HAP-1 (cell line): ENCODE data around the gene MRPL50.
"Not testable (repeated sequence)": the region's sequence is repeated elsewhere in the genome, so short reads cannot be mapped to it uniquely, and the experiment has no call there.

Experiments used
- DNase-seq, 2 experiments: peaks; one replicate each; pipeline ENCODE4 v3.0.0-alpha.2; 2016 to 2020; ENCODE audit warnings: low spot score in 2 of 2
- H3K27me3 ChIP-seq: fragments of 250-450 bp; sonication (Bioruptor Pico); 2 replicates; pipeline ENCODE4 v1.5.1; 2020; ENCODE audit warnings: low read depth, mild to moderate bottlenecking, moderate library complexity
- H3K36me3 ChIP-seq: fragments of 250-450 bp; sonication (Bioruptor Pico); replicated peaks from 2 replicates; pipeline ENCODE4 v1.5.1; 2020; ENCODE audit warnings: mild to moderate bottlenecking
- H3K4me1 ChIP-seq: fragments of 250-450 bp; sonication (Bioruptor Pico); 2 replicates; pipeline ENCODE4 v1.5.1; 2020; ENCODE audit warnings: mild to moderate bottlenecking
- H3K4me3 ChIP-seq: fragments of 250-450 bp; sonication (Bioruptor Pico); 2 replicates; pipeline ENCODE4 v1.5.1; 2020; ENCODE audit warnings: mild to moderate bottlenecking, moderate library complexity
- H3K9me3 ChIP-seq: fragments of 250-450 bp; sonication (Bioruptor Pico); 2 replicates; pipeline ENCODE4 v1.5.1; 2020; ENCODE audit warnings: mild to moderate bottlenecking, moderate library complexity
- in situ Hi-C: fragments of 300-500 bp; cut with MboI; formaldehyde crosslinking; loops from 3 replicates; pipeline ENCODE4 v1.14.3; 2020; ENCODE audit warnings: low sequenced_read_pairs, inconsistent platforms, mixed read lengths

The MRPL50 gene

GRCh38 chr9:101408374-101409078, 10.1 kb upstream of the MRPL50 start:
- peaks cover 35% of the 10 kb centered on the region for H3K9me3 ChIP-seq
- in situ Hi-C loops, result no loop called here
- H3K4me1 ChIP-seq, result no peaks in the 10 kb centered on the region
- no peak for DNase-seq
- no peaks in the 10 kb centered on the region for H3K27me3 ChIP-seq
- H3K4me3 ChIP-seq, result no peak overlapping the region
- peaks cover 52% of the 10 kb centered on the region for H3K36me3 ChIP-seq

- H3K9me3 ChIP-seq, result peaks cover 12% of the 10 kb centered on the region
- in situ Hi-C loops, result no loop called here
- no peak overlapping the region for H3K4me3 ChIP-seq
- no peak for DNase-seq
- H3K4me1 ChIP-seq, result no peaks in the 10 kb centered on the region; the same call in 1 of the 2 replicates
- H3K36me3 ChIP-seq, result peaks cover 76% of the 10 kb centered on the region
- no peaks in the 10 kb centered on the region for H3K27me3 ChIP-seq
These were observed 5.3 kb upstream of the MRPL50 start for GRCh38 chr9:101403516-101404285.

GRCh38 chr9:101400120-101400519, 1.7 kb upstream of the MRPL50 start:
- peaks cover 62% of the 10 kb centered on the region for H3K36me3 ChIP-seq
- H3K4me1 ChIP-seq, result peaks cover 5% of the 10 kb centered on the region; the same call in 1 of the 2 replicates
- in situ Hi-C loops, result no loop called here
- no peaks in the 10 kb centered on the region for H3K9me3 ChIP-seq
- DNase-seq, result no peak
- H3K4me3 ChIP-seq, result peak overlapping the region; percentile 63
- H3K27me3 ChIP-seq, result no peaks in the 10 kb centered on the region

- Histone ChIP-seq H3K36me3 (peaks cover 57% of the 10 kb centered on the region), H3K9me3 (no peaks in the 10 kb centered on the region), H3K27me3 (no peaks in the 10 kb centered on the region), H3K4me3 (peak overlapping the region; percentile 63), H3K4me1 (peaks cover 5% of the 10 kb centered on the region; the same call in 1 of the 2 replicates)
- in situ Hi-C loops, result no loop called here
- DNase-seq, result no peak
These were observed 1.2 kb upstream of the MRPL50 start for GRCh38 chr9:101399643-101399970.

- H3K9me3 ChIP-seq, result 0 out of 2 replicates have a peak, but pooled peaks cover 2% of the 10 kb centered on the region
- peaks cover 52% of the 10 kb centered on the region for H3K36me3 ChIP-seq
- peak overlapping the region; percentile 63 for H3K4me3 ChIP-seq
- H3K4me1 ChIP-seq, result peaks cover 5% of the 10 kb centered on the region; the same call in 1 of the 2 replicates
- in situ Hi-C loops, result no loop called here
- no peaks in the 10 kb centered on the region for H3K27me3 ChIP-seq
- peak in 1 of 2 experiments; percentile 24 for DNase-seq
These were observed 668 bp upstream of the MRPL50 start for GRCh38 chr9:101398930-101399642.

GRCh38 chr9:101397746-101398067, 711 bp downstream of the MRPL50 start:
- Histone ChIP-seq H3K4me1 (peaks cover 5% of the 10 kb centered on the region; the same call in 1 of the 2 replicates), H3K4me3 (peak overlapping the region; percentile 63), H3K9me3 (0 out of 2 replicates have a peak, but pooled peaks cover 6% of the 10 kb centered on the region), H3K36me3 (peaks cover 40% of the 10 kb centered on the region), H3K27me3 (no peaks in the 10 kb centered on the region)
- no peak for DNase-seq
- in situ Hi-C loops, result no loop called here

- 0 out of 2 replicates have a peak, but pooled peaks cover 5% of the 10 kb centered on the region for H3K4me1 ChIP-seq
- H3K36me3 ChIP-seq, result peaks cover 27% of the 10 kb centered on the region
- no peaks in the 10 kb centered on the region for H3K27me3 ChIP-seq
- no peak overlapping the region for H3K4me3 ChIP-seq
- DNase-seq, result no peak
- 0 out of 2 replicates have a peak, but pooled peaks cover 6% of the 10 kb centered on the region for H3K9me3 ChIP-seq
- in situ Hi-C loops, result no loop called here
These were observed 3.7 kb downstream of the MRPL50 start for GRCh38 chr9:101394687-101395086.

- no peaks in the 10 kb centered on the region for H3K27me3 ChIP-seq
- H3K4me3 ChIP-seq, result no peak overlapping the region
- DNase-seq, result no peak
- in situ Hi-C loops, result no loop called here
- peaks cover 34% of the 10 kb centered on the region for H3K36me3 ChIP-seq
- peaks cover 5% of the 10 kb centered on the region; the same call in 1 of the 2 replicates for H3K4me1 ChIP-seq
- 0 out of 2 replicates have a peak, but pooled peaks cover 6% of the 10 kb centered on the region for H3K9me3 ChIP-seq
These were observed 5.3 kb downstream of the MRPL50 start for GRCh38 chr9:101393135-101393534.

- no peak for DNase-seq
These were observed 9.9 kb downstream of the MRPL50 start for GRCh38 chr9:101388507-101388993.

GRCh38 chr9:101387871-101388506, 10.4 kb downstream of the MRPL50 start:
- peak; percentile 37 to 40 for DNase-seq
- Histone ChIP-seq H3K9me3 (0 out of 2 replicates have a peak, but pooled peaks cover 1% of the 10 kb centered on the region), H3K4me1 (no peaks in the 10 kb centered on the region; the same call in none of the 2 replicates), H3K27me3 (no peaks in the 10 kb centered on the region), H3K4me3 (no peak overlapping the region), H3K36me3 (peaks cover 20% of the 10 kb centered on the region)
- in situ Hi-C loops, result no loop called here

More at GRCh38 chr9:101388507-101388993, 9.9 kb downstream of the MRPL50 start:
- no peaks in the 10 kb centered on the region; the same call in none of the 2 replicates for H3K4me1 ChIP-seq
- in situ Hi-C loops, result no loop called here
- H3K27me3 ChIP-seq, result no peaks in the 10 kb centered on the region
- H3K9me3 ChIP-seq, result 0 out of 2 replicates have a peak, but pooled peaks cover 2% of the 10 kb centered on the region
- peaks cover 20% of the 10 kb centered on the region for H3K36me3 ChIP-seq
- no peak overlapping the region for H3K4me3 ChIP-seq

- DNase-seq, H3K27me3 ChIP-seq, in situ Hi-C loops, H3K4me3 ChIP-seq, H3K9me3 ChIP-seq, H3K4me1 ChIP-seq: not testable (repeated sequence)
- H3K36me3 ChIP-seq, result peaks cover 14% of the 10 kb centered on the region
These were observed 13.4 kb downstream of the MRPL50 start, which contains the start of gene BAAT for GRCh38 chr9:101384873-101385536. Gene BAAT (minus strand): TSS chr9:101385006. CDS start chr9:101371404, 13,602 bp downstream.

- Histone ChIP-seq H3K4me1 (no peaks in the 10 kb centered on the region; the same call in none of the 2 replicates), H3K27me3 (no peaks in the 10 kb centered on the region), H3K4me3 (no peak overlapping the region), H3K36me3 (peaks cover 6% of the 10 kb centered on the region), H3K9me3 (no peaks in the 10 kb centered on the region)
- in situ Hi-C loops, result no loop called here
- no peak for DNase-seq
These were observed 15.1 kb downstream of the MRPL50 start for GRCh38 chr9:101383361-101383760.
